ENCODE data around the gene EPHA4.

Gene EPHA4

DNA sequence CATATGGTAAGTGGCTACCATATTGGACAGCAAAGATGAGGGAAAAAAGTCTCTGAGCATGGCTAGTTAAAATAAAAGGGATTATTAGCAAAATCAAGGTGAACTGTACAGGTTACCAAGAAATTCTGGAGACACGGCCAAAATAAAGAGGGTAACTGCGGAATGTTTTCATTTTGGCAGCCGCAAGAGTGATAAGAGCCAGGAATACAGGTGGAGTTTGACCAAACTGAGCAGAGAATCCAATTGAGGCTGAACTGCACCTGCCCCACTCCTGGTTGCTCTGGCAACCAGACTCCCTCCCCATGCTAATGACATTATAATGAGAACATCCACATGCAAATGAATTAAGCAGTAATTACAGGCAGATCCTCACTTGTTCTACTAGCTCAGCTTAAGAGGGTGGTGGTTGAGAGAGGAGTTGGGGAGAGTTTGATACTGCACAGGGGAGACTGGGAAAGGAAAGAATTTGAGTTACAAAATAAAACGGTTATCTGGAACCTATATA is 18.8 kb upstream of the EPHA4 start:
- no peak for TF ChIP-seq GATA2 (IDR thresholded peaks at IDR 0.05; ENCODE audit: low read depth, low read length)
- TF ChIP-seq GATA3 (IDR thresholded peaks at IDR 0.05; ENCODE audit: low read depth, low read length), result no peak

DNA sequence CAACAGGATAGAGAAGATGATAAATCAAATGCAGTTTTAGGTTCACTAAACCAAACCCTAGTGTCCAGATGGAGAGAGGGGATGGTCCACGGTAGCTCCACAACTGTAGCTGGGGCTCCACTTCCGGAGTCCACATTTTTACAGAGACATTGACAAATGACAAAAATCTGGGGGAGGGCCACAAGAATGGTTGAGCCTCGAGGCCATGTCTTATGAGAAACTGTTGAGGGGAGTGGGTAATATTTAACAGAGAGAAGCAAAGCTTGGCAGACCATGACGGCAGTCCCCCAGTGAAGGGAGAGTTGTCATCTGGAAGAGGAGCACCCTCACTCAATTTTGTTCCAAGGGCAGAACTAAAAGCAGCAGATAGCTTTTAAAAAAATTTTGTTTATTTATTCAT is 17.6 kb upstream of the EPHA4 start:
- TF ChIP-seq GATA2 (IDR thresholded peaks at IDR 0.05; ENCODE audit: low read depth, low read length) (no peak), GATA3 (IDR thresholded peaks at IDR 0.05; ENCODE audit: low read depth, low read length) (no peak)

DNA sequence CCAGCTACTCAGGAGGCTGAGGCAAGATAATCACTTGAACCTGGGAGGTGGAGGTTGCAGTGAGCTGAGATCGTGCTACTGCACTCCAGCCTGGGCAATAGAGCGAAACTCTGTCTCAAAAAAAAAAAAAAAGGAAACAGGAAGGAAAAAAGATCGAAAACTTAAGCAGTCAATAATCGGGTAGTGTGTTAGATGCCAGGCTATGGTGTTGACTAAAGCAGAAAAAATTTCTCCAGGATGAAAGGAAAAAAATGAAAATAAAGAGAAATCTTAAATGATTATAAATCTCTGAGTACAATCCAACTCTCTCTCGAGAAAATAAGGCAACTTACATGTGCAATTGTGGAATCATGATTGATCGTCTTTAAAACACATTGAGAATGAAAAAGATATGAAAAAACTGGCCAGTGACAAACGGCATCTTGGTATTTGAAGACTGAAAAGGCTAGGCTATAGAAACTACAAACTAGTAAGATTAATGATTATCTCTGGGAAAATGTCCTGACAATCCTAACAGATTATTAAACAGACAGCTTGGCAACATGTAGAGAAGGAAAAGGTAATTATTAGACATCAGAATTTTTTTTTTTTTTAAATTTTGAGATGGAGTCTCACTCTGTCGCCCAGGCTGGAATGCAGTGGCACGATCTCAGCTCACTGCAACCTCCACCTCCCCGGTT is 16.3 kb upstream of the EPHA4 start:
- TF ChIP-seq GATA2 (IDR thresholded peaks at IDR 0.05; ENCODE audit: low read depth, low read length) (no peak), GATA3 (IDR thresholded peaks at IDR 0.05; ENCODE audit: low read depth, low read length) (no peak)

- TF ChIP-seq GATA2 (IDR thresholded peaks at IDR 0.05; ENCODE audit: low read depth, low read length), result no peak
- no peak for TF ChIP-seq GATA3 (IDR thresholded peaks at IDR 0.05; ENCODE audit: low read depth, low read length)
These were observed 9.9 kb upstream of the EPHA4 start for GRCh38 chr2:221581986-221582385.

DNA sequence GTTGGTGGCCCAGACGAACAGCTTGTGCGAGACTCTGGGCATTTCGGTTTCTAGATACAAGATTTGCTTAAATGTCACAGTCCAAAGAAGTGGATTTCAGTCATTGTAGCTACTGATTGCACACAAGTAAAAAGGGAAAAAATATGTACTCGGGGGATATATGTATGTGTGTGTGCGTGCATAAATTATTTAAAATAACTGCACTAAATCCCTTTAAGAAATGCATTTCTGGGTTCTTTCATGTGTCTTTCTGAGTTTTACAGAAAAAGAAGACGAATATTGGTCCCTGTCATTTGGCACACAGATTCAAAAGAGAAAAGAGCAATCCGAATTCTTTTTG is 2.1 kb upstream of the EPHA4 start:
- TF ChIP-seq GATA2 (IDR thresholded peaks at IDR 0.05; ENCODE audit: low read depth, low read length), result no peak
- no peak for TF ChIP-seq GATA3 (IDR thresholded peaks at IDR 0.05; ENCODE audit: low read depth, low read length)

DNA sequence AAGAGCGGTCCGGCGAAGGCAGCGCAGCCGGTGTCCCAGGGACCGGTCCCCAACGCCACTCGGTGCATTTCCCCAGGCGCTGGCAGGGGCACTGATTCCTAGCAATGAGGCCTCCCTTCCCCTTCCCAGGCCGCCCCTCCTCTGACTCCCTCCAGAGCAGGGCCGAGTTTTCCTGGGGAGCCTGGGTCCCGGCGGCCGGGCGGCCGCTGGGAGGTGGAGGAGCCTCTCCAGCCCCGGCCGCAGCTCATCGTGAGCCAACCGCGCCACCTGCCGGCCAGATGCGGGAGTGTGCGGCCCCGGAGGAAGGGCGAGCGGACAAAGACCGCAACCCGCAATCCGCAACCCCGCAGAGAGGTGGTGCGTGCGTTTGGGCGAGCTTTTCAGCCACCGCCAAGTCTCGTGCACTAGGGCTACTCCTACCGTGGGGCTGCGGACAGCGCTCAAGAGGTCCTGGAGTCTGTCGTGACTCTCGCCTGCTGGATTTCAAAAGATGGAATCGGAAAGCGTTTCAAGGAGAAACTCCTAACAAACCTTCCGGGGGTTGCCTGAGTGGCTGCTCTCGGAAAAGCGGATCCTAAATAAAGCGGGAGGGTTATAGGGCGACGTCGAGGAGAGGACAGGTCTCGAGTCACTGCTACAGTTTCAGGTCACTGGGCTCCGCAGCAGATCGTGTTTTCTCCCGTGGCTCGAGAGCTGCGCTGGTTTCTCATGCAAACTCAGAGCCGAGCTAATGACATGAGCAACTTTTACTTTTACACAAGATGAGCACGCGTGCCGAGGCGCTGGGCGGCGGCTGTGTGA is 1.5 kb upstream of the EPHA4 start:
- no peak for TF ChIP-seq GATA3 (IDR thresholded peaks at IDR 0.05; ENCODE audit: low read depth, low read length)
- TF ChIP-seq GATA2 (IDR thresholded peaks at IDR 0.05; ENCODE audit: low read depth, low read length), result no peak

DNA sequence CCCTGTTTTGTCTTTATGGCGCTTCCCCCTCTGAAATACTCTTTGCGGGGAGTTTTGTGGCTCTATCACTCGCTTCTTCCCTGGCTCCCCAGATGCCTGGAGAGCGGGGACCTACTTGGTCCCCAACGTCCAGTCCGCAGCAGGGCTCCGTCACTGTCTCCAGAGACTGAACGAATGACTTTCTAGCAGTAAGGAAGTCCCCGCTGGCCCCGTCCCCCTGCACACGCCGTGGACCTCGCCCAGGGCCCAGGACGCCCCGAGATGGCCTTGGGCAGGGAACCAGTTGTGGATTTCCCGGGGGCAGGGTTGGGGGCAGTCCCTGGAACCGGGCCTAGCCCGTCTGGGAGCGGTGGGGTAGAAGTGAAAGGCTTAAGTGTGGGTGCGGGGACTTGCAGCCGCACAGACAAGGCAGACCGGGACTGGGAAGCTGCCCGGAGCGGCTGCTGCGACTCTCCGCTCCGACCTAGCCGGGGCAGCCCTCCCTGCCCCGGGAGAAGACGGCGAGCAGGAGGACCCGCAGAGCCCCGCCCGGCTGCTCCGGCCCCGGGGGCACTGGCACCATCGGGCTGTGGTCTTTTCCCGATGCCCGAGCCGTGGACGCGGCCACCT is 821 bp upstream of the EPHA4 start:
- TF ChIP-seq GATA3 (IDR thresholded peaks at IDR 0.05; ENCODE audit: low read depth, low read length) (no peak), GATA2 (IDR thresholded peaks at IDR 0.05; ENCODE audit: low read depth, low read length) (no peak)

DNA sequence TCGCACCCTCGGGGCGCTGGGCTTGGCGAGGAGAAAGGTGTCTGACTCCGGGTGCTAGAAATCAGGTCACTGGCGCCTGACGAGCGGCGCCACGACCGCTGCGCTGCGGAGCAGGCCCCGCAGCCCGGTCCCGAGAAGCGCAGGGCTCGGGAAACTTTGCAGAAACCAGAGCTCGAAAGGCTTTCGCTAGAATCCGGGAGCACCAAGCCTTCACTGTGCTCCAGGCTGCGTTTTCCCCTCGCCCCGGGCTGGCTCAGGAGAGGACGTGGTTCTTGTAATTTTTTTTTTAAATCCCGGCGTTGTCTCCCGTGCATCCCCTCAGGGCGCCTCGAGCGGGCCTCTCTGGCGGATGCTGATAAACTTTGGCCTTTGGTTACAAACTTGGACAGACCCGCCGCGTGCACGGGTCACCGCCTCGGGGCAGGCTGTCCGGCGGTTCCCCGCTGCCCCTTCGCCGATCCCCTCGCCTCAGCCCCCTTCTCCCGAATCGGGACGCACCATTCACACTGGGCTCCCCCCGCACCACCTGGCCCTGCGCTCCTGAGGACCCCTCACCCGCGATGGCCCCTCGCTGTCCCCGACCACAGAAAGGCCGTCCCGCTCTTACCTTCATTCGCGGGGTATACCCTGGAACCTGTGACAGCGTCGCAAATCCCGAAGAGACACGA is 419 bp downstream of the EPHA4 start:
- TF ChIP-seq GATA2 (IDR thresholded peaks at IDR 0.05; ENCODE audit: low read depth, low read length), result no peak
- no peak for TF ChIP-seq GATA3 (IDR thresholded peaks at IDR 0.05; ENCODE audit: low read depth, low read length)

- no peak for TF ChIP-seq GATA2 (IDR thresholded peaks at IDR 0.05; ENCODE audit: low read depth, low read length)
- TF ChIP-seq GATA3 (IDR thresholded peaks at IDR 0.05; ENCODE audit: low read depth, low read length), result no peak
These were observed 1.0 kb downstream of the EPHA4 start for GRCh38 chr2:221571025-221571550.

DNA sequence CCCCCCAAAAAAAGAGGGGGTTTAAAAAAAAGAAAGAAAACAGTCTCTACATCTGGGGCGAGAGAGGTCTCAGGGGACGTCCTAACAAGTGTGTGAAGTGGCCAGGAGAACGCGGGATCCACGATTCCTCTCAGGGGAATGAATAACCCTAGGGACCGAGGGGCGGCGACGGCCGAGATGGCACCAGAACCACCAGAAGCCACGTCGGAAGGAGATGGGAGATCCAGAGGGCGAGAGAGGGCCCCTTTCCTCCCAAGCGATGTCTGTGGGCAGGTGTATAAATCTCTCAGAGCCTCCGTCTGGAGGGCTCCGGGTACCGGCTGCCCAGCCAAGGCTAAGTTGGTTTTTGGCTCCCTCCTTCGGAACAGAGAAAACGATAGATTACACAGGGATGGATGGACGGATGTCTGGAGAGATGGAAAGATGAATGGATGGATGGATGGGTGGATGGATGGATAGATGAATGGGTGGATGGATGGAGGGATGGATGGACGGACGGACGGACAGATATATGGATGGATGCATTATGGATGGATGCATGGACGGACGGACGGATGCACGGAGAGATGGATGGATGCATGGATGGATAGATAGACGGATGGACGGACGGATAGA is 1.7 kb downstream of the EPHA4 start:
- no peak for TF ChIP-seq GATA3 (IDR thresholded peaks at IDR 0.05; ENCODE audit: low read depth, low read length)
- no peak for TF ChIP-seq GATA2 (IDR thresholded peaks at IDR 0.05; ENCODE audit: low read depth, low read length)

GRCh38 chr2:221569871-221570270 is 2.2 kb downstream of the EPHA4 start:
- TF ChIP-seq GATA2 (IDR thresholded peaks at IDR 0.05; ENCODE audit: low read depth, low read length) (no peak), GATA3 (IDR thresholded peaks at IDR 0.05; ENCODE audit: low read depth, low read length) (no peak)

GRCh38 chr2:221569425-221569845 is 2.7 kb downstream of the EPHA4 start:
- TF ChIP-seq GATA2 (IDR thresholded peaks at IDR 0.05; ENCODE audit: low read depth, low read length), result no peak
- no peak for TF ChIP-seq GATA3 (IDR thresholded peaks at IDR 0.05; ENCODE audit: low read depth, low read length)

- no peak for TF ChIP-seq GATA2 (IDR thresholded peaks at IDR 0.05; ENCODE audit: low read depth, low read length)
- no peak for TF ChIP-seq GATA3 (IDR thresholded peaks at IDR 0.05; ENCODE audit: low read depth, low read length)
These were observed 3.8 kb downstream of the EPHA4 start for GRCh38 chr2:221568299-221568698.
